ENCODE data around the gene AKR1A1.

GRCh38 chr1:45503462-45504360 is 46.9 kb upstream of the AKR1A1 start:
- no peak for TF ChIP-seq POLR2A (IDR thresholded peaks at IDR 0.05)
- TF ChIP-seq, protein P1, sequence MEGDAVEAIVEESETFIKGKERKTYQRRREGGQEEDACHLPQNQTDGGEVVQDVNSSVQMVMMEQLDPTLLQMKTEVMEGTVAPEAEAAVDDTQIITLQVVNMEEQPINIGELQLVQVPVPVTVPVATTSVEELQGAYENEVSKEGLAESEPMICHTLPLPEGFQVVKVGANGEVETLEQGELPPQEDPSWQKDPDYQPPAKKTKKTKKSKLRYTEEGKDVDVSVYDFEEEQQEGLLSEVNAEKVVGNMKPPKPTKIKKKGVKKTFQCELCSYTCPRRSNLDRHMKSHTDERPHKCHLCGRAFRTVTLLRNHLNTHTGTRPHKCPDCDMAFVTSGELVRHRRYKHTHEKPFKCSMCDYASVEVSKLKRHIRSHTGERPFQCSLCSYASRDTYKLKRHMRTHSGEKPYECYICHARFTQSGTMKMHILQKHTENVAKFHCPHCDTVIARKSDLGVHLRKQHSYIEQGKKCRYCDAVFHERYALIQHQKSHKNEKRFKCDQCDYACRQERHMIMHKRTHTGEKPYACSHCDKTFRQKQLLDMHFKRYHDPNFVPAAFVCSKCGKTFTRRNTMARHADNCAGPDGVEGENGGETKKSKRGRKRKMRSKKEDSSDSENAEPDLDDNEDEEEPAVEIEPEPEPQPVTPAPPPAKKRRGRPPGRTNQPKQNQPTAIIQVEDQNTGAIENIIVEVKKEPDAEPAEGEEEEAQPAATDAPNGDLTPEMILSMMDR (IDR thresholded peaks at IDR 0.05): no peak
